ENCODE results near the gene BRAF.
A peak's percentile ranks its signal among the peaks of the same experiment; 100 is the strongest.
"Not testable (repeated sequence)": the region's sequence is repeated elsewhere in the genome, so short reads cannot be mapped to it uniquely, and the experiment has no call there.

The BRAF gene

GRCh38 chr7:140924821-140925421 is at the start of gene BRAF:
BRAF (minus strand) TSS chr7:140924929; CDS start chr7:140924703, 226 bp downstream.
- DNase-seq (ENCODE audit: low read depth in 2 of 2): peak; percentile 90 to 92
- no peak for TF ChIP-seq CTCF (IDR thresholded peaks at IDR 0.05; ENCODE audit: low read depth, low read length)
- peak within 1 kb of the TSS; percentile 83 to 90 for H3K4me3 ChIP-seq (replicated peaks in 1 of 2; ENCODE audit: low read depth in 2 of 2, low read length in 2 of 2)

- H3K4me3 ChIP-seq (replicated peaks in 1 of 2; ENCODE audit: low read depth in 2 of 2, low read length in 2 of 2): no peak overlapping the region
- DNase-seq (ENCODE audit: low read depth in 2 of 2): peak in 1 of 2 donors; percentile 3
Observed at GRCh38 chr7:140972876-140973829, 48.4 kb upstream of the BRAF start.

GRCh38 chr7:140972344-140972743 is 47.6 kb upstream of the BRAF start:
- H3K4me3 ChIP-seq (replicated peaks in 1 of 2; ENCODE audit: low read depth in 2 of 2, low read length in 2 of 2): no peak overlapping the region
- TF ChIP-seq CTCF (IDR thresholded peaks at IDR 0.05; ENCODE audit: low read depth, low read length): no peak
- DNase-seq (ENCODE audit: low read depth in 2 of 2): no peak

More at GRCh38 chr7:140972876-140973829, 48.4 kb upstream of the BRAF start:
- TF ChIP-seq CTCF (IDR thresholded peaks at IDR 0.05; ENCODE audit: low read depth, low read length): no peak

GRCh38 chr7:140967438-140967837 is 42.7 kb upstream of the BRAF start:
- no peak for TF ChIP-seq CTCF (IDR thresholded peaks at IDR 0.05; ENCODE audit: low read depth, low read length)
- no peak overlapping the region for H3K4me3 ChIP-seq (replicated peaks in 1 of 2; ENCODE audit: low read depth in 2 of 2, low read length in 2 of 2)
- DNase-seq (ENCODE audit: low read depth in 2 of 2): no peak

- no peak overlapping the region for H3K4me3 ChIP-seq (replicated peaks in 1 of 2; ENCODE audit: low read depth in 2 of 2, low read length in 2 of 2)
- no peak for DNase-seq (ENCODE audit: low read depth in 2 of 2)
- no peak for TF ChIP-seq CTCF (IDR thresholded peaks at IDR 0.05; ENCODE audit: low read depth, low read length)
Observed at GRCh38 chr7:140966561-140967233, 42.0 kb upstream of the BRAF start.

- TF ChIP-seq CTCF (IDR thresholded peaks at IDR 0.05; ENCODE audit: low read depth, low read length): no peak
- no peak for DNase-seq (ENCODE audit: low read depth in 2 of 2)
- no peak overlapping the region for H3K4me3 ChIP-seq (replicated peaks in 1 of 2; ENCODE audit: low read depth in 2 of 2, low read length in 2 of 2)
Observed at GRCh38 chr7:140961117-140961516, 36.4 kb upstream of the BRAF start.

- H3K4me3 ChIP-seq (replicated peaks in 1 of 2; ENCODE audit: low read depth in 2 of 2, low read length in 2 of 2); DNase-seq (ENCODE audit: low read depth in 2 of 2): not testable (repeated sequence)
Observed at GRCh38 chr7:140956997-140957396, 32.3 kb upstream of the BRAF start.
